K562 (cell line): ENCODE results near the gene SLC49A3. TPM values are rescaled to one million over a fixed set of nuclear protein-coding genes. Genes with fewer than 3 reads are reported as not detected.

ENCODE experiments used
- KHSRP ChIP-seq: fragments of 450-650 bp; IDR thresholded peaks from 2 replicates; pipeline ENCODE4 v1.6.1; 2017
- NFRKB ChIP-seq: fragments of 450-650 bp; IDR thresholded peaks from 2 replicates; pipeline ENCODE4 v1.6.1; 2016; ENCODE audit warnings: low read depth
- NR3C1 ChIP-seq: sonication (generic); formaldehyde crosslinking; IDR thresholded peaks from 2 replicates; pipeline ENCODE4 v1.8.1; 2022; ENCODE audit warnings: missing genetic modification reagents
- POLR3G ChIP-seq: IDR thresholded peaks from 2 replicates; pipeline ENCODE4 v1.6.1; 2011; ENCODE audit not compliant: insufficient read length, insufficient replicate concordance; ENCODE audit errors: extremely low read depth
- ZC3H8 ChIP-seq: fragments of 450-650 bp; IDR thresholded peaks from 2 replicates; pipeline ENCODE4 v1.6.1; 2017
- ZNF57 ChIP-seq: fragments of 450-650 bp; formaldehyde crosslinking; IDR thresholded peaks from 2 replicates; pipeline ENCODE4 v1.4.0; 2020; ENCODE audit warnings: mild to moderate bottlenecking, moderate library complexity
- polyA plus RNA-seq, 8 experiments: library from polyadenylated mRNA; depleted of rRNA in 4 of 8; stranded (reverse) in 5 of 8; unstranded in 3 of 8; fragments of >200 nt; fragmentation: Nextera tagmentation in 2 of 8; fragmentation: Illumina TruSeq in 1 of 8; extraction: Ambion mirVana in 2 of 8; extraction: Trizol in 1 of 8; gene quantifications; 2 replicates each; pipeline versions ENCODE4 v1.2.1 to v1.2.3, GENCODE V29; 2011 to 2014; ENCODE audit warnings: inconsistent platforms in 1 of 8, missing spikeins in 1 of 8
- total RNA-seq, 7 experiments: library from RNA; depleted of rRNA in 6 of 7; stranded (reverse); fragments of >200 nt in 6 of 7; fragmentation: Illumina TruSeq in 2 of 7; extraction: Trizol in 2 of 7; gene quantifications; 2 replicates each; pipeline versions ENCODE4 v1.2.1 to v1.2.3, GENCODE V29; 2011 to 2021; ENCODE audit warnings: low replicate concordance in 1 of 7
- TF ChIP-seq, protein P1 (sequence below): fragments of 450-650 bp; IDR thresholded peaks from 2 replicates; pipeline ENCODE4 v1.6.1; 2016; ENCODE audit warnings: mild to moderate bottlenecking
- TF ChIP-seq, protein P2 (sequence below), 2 experiments: IDR thresholded peaks in 1 of 2; conservative IDR thresholded peaks in 1 of 2; 2 replicates each; pipeline ENCODE4 v1.6.1; 2016; ENCODE audit warnings: low read depth in 2 of 2, mild to moderate bottlenecking in 1 of 2, missing compliant biosample characterization in 1 of 2, missing genetic modification characterization in 1 of 2, moderate library complexity in 1 of 2
- TF ChIP-seq, protein P3 (sequence below): fragments of 450-650 bp; IDR thresholded peaks from 2 replicates; pipeline ENCODE4 v1.6.1; 2016; ENCODE audit warnings: borderline replicate concordance
- TF ChIP-seq, protein P4 (sequence below): fragments of 450-650 bp; formaldehyde crosslinking; IDR thresholded peaks from 2 replicates; pipeline ENCODE4 v1.4.0; 2022; ENCODE audit warnings: missing genetic modification characterization
- TF ChIP-seq, protein P5 (sequence below), 2 experiments: fragments of 250-450 bp in 1 of 2; fragments of 450-650 bp in 1 of 2; sonication (Bioruptor Pico) in 1 of 2; IDR thresholded peaks; 2 replicates each; pipeline versions ENCODE4 v1.6.1 to v1.8.0; 2016 to 2021; ENCODE audit warnings: mild to moderate bottlenecking in 2 of 2, moderate library complexity in 2 of 2, missing compliant biosample characterization in 1 of 2, missing genetic modification characterization in 1 of 2
- TF ChIP-seq, protein P6 (sequence below), 2 experiments: fragments of 450-650 bp in 1 of 2; sonication (generic) in 1 of 2; formaldehyde crosslinking; conservative IDR thresholded peaks; 2 replicates each; pipeline versions ENCODE4 v1.4.0 to v1.8.1; 2020 to 2022; ENCODE audit warnings: mild to moderate bottlenecking in 1 of 2, missing genetic modification reagents in 1 of 2
- TF ChIP-seq, protein P7 (sequence below): fragments of 450-650 bp; formaldehyde crosslinking; IDR thresholded peaks from 2 replicates; pipeline ENCODE4 v1.4.0; 2020; ENCODE audit warnings: mild to moderate bottlenecking, moderate library complexity

The SLC49A3 gene
- total and polyA plus RNA-seq, 9 of the 15 experiments (the other 6 are each of a cell fraction or from before 2014, with no cell fraction given) = 0.24 to 0.41 TPM; not detected in 7

DNA sequence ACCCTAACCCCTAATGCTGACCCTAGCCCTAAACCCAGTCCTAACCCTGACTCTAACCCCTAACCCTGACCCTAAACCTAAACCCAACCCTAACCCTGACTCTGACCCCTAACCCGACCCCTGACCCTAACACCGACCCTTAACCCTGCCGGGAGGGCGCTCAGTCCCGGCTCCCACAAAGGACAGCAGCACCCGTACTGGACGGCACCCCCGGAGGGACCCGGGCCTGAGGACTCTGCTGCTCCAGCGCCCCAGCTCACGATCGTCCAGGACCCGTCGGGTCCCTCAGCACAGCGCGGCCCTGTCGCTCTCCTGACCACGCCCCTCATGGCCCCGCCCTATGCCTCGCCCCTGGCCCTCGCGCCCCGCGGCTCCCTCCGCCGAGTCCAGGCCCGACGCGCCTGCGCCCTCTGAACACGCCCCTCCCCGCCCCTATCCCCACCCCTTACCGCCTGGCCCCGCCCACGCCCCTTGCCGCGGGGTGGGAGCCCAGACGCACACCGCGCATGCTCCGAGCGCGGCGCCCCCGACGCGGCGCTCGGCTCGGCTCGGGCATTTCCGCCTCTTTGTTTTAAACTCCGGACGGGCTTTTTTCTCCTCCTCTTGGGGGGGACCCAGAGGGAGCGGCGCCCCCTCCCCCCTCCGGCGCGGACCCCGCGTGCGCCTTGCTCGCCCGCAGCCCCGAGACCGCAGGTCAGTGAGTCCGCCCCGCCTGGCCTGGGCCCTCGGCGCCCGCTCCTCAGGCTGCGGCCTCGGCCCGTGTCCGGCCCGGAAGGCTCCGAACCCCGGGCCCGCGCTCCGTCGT is 16.5 kb upstream of the SLC49A3 start, which contains the start of gene PCGF3 (continued):
- TF ChIP-seq, protein P1, sequence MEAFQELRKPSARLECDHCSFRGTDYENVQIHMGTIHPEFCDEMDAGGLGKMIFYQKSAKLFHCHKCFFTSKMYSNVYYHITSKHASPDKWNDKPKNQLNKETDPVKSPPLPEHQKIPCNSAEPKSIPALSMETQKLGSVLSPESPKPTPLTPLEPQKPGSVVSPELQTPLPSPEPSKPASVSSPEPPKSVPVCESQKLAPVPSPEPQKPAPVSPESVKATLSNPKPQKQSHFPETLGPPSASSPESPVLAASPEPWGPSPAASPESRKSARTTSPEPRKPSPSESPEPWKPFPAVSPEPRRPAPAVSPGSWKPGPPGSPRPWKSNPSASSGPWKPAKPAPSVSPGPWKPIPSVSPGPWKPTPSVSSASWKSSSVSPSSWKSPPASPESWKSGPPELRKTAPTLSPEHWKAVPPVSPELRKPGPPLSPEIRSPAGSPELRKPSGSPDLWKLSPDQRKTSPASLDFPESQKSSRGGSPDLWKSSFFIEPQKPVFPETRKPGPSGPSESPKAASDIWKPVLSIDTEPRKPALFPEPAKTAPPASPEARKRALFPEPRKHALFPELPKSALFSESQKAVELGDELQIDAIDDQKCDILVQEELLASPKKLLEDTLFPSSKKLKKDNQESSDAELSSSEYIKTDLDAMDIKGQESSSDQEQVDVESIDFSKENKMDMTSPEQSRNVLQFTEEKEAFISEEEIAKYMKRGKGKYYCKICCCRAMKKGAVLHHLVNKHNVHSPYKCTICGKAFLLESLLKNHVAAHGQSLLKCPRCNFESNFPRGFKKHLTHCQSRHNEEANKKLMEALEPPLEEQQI = no peak
- no peak for TF ChIP-seq ZNF57 (CRISPR knock-in tag)
- TF ChIP-seq, protein P2, sequence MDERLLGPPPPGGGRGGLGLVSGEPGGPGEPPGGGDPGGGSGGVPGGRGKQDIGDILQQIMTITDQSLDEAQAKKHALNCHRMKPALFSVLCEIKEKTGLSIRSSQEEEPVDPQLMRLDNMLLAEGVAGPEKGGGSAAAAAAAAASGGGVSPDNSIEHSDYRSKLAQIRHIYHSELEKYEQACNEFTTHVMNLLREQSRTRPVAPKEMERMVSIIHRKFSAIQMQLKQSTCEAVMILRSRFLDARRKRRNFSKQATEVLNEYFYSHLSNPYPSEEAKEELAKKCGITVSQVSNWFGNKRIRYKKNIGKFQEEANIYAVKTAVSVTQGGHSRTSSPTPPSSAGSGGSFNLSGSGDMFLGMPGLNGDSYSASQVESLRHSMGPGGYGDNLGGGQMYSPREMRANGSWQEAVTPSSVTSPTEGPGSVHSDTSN (CRISPR knock-in tag; IDR thresholded peaks at IDR 0.05; ENCODE audit: low read depth) = peak; percentile 39; the same call in 1 of the 2 replicates
- TF ChIP-seq, protein P2 (tag; conservative IDR thresholded peaks at IDR 0.05; ENCODE audit: low read depth) = no peak
- 0 out of 2 replicates have a peak, but pooled peaks have one; percentile 49 for TF ChIP-seq NR3C1 (CRISPR knock-in tag)
- TF ChIP-seq, protein P3, sequence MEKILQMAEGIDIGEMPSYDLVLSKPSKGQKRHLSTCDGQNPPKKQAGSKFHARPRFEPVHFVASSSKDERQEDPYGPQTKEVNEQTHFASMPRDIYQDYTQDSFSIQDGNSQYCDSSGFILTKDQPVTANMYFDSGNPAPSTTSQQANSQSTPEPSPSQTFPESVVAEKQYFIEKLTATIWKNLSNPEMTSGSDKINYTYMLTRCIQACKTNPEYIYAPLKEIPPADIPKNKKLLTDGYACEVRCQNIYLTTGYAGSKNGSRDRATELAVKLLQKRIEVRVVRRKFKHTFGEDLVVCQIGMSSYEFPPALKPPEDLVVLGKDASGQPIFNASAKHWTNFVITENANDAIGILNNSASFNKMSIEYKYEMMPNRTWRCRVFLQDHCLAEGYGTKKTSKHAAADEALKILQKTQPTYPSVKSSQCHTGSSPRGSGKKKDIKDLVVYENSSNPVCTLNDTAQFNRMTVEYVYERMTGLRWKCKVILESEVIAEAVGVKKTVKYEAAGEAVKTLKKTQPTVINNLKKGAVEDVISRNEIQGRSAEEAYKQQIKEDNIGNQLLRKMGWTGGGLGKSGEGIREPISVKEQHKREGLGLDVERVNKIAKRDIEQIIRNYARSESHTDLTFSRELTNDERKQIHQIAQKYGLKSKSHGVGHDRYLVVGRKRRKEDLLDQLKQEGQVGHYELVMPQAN = peak; percentile 68; the same call in 1 of the 2 replicates
- TF ChIP-seq, protein P4, sequence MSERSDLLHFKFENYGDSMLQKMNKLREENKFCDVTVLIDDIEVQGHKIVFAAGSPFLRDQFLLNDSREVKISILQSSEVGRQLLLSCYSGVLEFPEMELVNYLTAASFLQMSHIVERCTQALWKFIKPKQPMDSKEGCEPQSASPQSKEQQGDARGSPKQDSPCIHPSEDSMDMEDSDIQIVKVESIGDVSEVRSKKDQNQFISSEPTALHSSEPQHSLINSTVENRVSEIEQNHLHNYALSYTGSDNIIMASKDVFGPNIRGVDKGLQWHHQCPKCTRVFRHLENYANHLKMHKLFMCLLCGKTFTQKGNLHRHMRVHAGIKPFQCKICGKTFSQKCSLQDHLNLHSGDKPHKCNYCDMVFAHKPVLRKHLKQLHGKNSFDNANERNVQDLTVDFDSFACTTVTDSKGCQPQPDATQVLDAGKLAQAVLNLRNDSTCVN = no peak; the same call in 1 of the 2 replicates
- TF ChIP-seq, protein P5, sequence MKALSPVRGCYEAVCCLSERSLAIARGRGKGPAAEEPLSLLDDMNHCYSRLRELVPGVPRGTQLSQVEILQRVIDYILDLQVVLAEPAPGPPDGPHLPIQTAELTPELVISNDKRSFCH (CRISPR knock-in tag; IDR thresholded peaks at IDR 0.05) = no peak
- TF ChIP-seq, protein P5 (tag; IDR thresholded peaks at IDR 0.05) = no peak
- TF ChIP-seq, protein P6, sequence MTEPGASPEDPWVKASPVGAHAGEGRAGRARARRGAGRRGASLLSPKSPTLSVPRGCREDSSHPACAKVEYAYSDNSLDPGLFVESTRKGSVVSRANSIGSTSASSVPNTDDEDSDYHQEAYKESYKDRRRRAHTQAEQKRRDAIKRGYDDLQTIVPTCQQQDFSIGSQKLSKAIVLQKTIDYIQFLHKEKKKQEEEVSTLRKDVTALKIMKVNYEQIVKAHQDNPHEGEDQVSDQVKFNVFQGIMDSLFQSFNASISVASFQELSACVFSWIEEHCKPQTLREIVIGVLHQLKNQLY (CRISPR knock-in tag; conservative IDR thresholded peaks at IDR 0.05) = no peak
- TF ChIP-seq POLR3G = no peak
- TF ChIP-seq ZC3H8 = no peak
- TF ChIP-seq KHSRP = no peak
- 0 out of 2 replicates have a peak, but pooled peaks have one; percentile 48 for TF ChIP-seq NFRKB
- TF ChIP-seq, protein P7, sequence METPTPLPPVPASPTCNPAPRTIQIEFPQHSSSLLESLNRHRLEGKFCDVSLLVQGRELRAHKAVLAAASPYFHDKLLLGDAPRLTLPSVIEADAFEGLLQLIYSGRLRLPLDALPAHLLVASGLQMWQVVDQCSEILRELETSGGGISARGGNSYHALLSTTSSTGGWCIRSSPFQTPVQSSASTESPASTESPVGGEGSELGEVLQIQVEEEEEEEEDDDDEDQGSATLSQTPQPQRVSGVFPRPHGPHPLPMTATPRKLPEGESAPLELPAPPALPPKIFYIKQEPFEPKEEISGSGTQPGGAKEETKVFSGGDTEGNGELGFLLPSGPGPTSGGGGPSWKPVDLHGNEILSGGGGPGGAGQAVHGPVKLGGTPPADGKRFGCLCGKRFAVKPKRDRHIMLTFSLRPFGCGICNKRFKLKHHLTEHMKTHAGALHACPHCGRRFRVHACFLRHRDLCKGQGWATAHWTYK (CRISPR knock-in tag) = peak; percentile 75
